ENCODE data around the gene IVD. TPM values are rescaled to one million over a fixed set of nuclear protein-coding genes. Genes with fewer than 3 reads are reported as not detected.

Gene IVD
- total RNA-seq, 1 experiment from 2014 or later = 93.1 TPM

GRCh38 chr15:40379853-40380252 is 25.7 kb upstream of the IVD start:
- Histone ChIP-seq H3T11ph (ENCODE audit: low read length) (no peak overlapping the region), H4K91ac (ENCODE audit: insufficient read length, low read depth, low read length) (no peak overlapping the region), H2BK15ac (ENCODE audit: low read depth, low read length) (no peak overlapping the region), H3K4me1 (ENCODE audit: insufficient read depth, low read length) (peaks cover 4% of the 10 kb centered on the region), H4K8ac (replicated peaks; ENCODE audit: insufficient read length, low read depth, low read length) (no peak overlapping the region), H2BK20ac (ENCODE audit: low read depth, low read length, poor library complexity, severe bottlenecking) (no peak overlapping the region), H2BK5ac (ENCODE audit: insufficient read length, low read length) (no peak overlapping the region), H3K79me1 (ENCODE audit: insufficient read depth, low read depth, low read length, poor library complexity, severe bottlenecking) (peaks cover 4% of the 10 kb centered on the region), H3K4ac (ENCODE audit: low read depth, low read length) (no peak overlapping the region), H2AFZ (ENCODE audit: low read length) (no peak overlapping the region), H3K14ac (ENCODE audit: insufficient read depth, low read length) (no peak overlapping the region), H2BK120ac (ENCODE audit: low read depth, low read length, poor library complexity, severe bottlenecking) (no peak overlapping the region), H3K56ac (ENCODE audit: insufficient read length, low read depth, low read length) (no peak overlapping the region), H3K9me3 (ENCODE audit: control insufficient read depth, low read depth, low read length) (no peaks in the 10 kb centered on the region), H4K20me1 (ENCODE audit: control insufficient read depth, insufficient read depth, insufficient read length) (no peaks in the 10 kb centered on the region), H3K79me2 (ENCODE audit: insufficient read depth, low read length) (peaks cover 6% of the 10 kb centered on the region; the same call in 1 of the 2 replicates), H3K23me2 (ENCODE audit: insufficient read length, low read depth, low read length, poor library complexity, severe bottlenecking) (peaks cover 5% of the 10 kb centered on the region), H2BK12ac (ENCODE audit: insufficient read length, low read depth, low read length) (no peak overlapping the region), H3K23ac (ENCODE audit: insufficient read length, low read depth, low read length) (no peak overlapping the region), H2AK5ac (ENCODE audit: insufficient read length, low read length) (no peak overlapping the region), H3K4me2 (ENCODE audit: insufficient read depth, insufficient read length, low read length) (no peak overlapping the region), H3K27me3 (ENCODE audit: insufficient read depth, low read length) (no peaks in the 10 kb centered on the region), H4K5ac (ENCODE audit: insufficient read length, low read depth, low read length) (no peak overlapping the region), H3K18ac (ENCODE audit: insufficient read length, low read depth, low read length) (no peak overlapping the region), H3K9ac (ENCODE audit: extremely low read depth, insufficient read length, low read length) (no peak overlapping the region), H3K27ac (ENCODE audit: insufficient read length, low read depth, low read length) (no peak overlapping the region)
- WGBS (ENCODE audit: extremely low coverage, insufficient read length, low lambda C conversion rate) = no CpG with 5 or more reads among the region's 4 CpGs
- TF ChIP-seq CTCF (conservative IDR thresholded peaks at IDR 0.05) = no peak
- no peaks in the 10 kb centered on the region; the same call in 1 of the 2 replicates for H3K27me3 Mint-ChIP-seq (ENCODE audit: low read depth)
- H3K27ac Mint-ChIP-seq = no peak overlapping the region
- H3K36me3 Mint-ChIP-seq (ENCODE audit: insufficient read depth in 1 of 3, low read depth in 3 of 3) = peaks cover 7 to 14% (median 12%) of the 10 kb centered on the region in 3 experiments
- no peaks in the 10 kb centered on the region for H3K9me3 Mint-ChIP-seq
- no peak for DNase-seq
- no peak overlapping the region for H3K4me3 Mint-ChIP-seq
- peaks cover 16 to 22% of the 10 kb centered on the region in 2 experiments for H3K4me1 Mint-ChIP-seq
